Measurements from ENCODE around the gene TK1. TPM values are rescaled to one million over a fixed set of nuclear protein-coding genes. Genes with fewer than 3 reads are reported as not detected.

Gene TK1
- 23.9 TPM for total RNA-seq

GRCh38 chr17:78186692-78187595 is at the start of gene TK1, which contains the start of gene AFMID:
Gene TK1, minus strand, starts transcription at chr17:78187052. Its CDS starts 58 bp downstream, at chr17:78186994.
Gene AFMID, plus strand, starts transcription at chr17:78187362. Its CDS starts 9 bp downstream, at chr17:78187371.

GRCh38 chr17:78230996-78231935 is 44.4 kb upstream of the TK1 start, which contains the start of gene TMEM235:
Gene TMEM235, plus strand, starts transcription at chr17:78231631. Its CDS starts 393 bp downstream, at chr17:78232024.

GRCh38 chr17:78214016-78214705 is 27.3 kb upstream of the TK1 start, which contains the start of gene BIRC5:
Gene BIRC5, plus strand, starts transcription at chr17:78214253. Its CDS starts 64 bp downstream, at chr17:78214317.

GRCh38 chr17:78168242-78168902 is 18.5 kb downstream of the TK1 start, which contains the start of gene SYNGR2:
Gene SYNGR2, plus strand, starts transcription at chr17:78168581. Its CDS starts 36 bp downstream, at chr17:78168617.

GRCh38 chr17:78130437-78131101 is 56.3 kb downstream of the TK1 start, which contains the start of gene TMC8:
Gene TMC8, plus strand, starts transcription at chr17:78130771. Its CDS starts 818 bp downstream, at chr17:78131589.

GRCh38 chr17:78128551-78129350 is 58.1 kb downstream of the TK1 start, which contains the start of gene TMC6:
Gene TMC6, minus strand, starts transcription at chr17:78128755. Its CDS starts 1,923 bp downstream, at chr17:78126832.

Small RNA genes lying within 50 kb of the gene (small RNA-seq; reads per million reads assigned to genes)
- gene AC087645.1 (ENCODE audit: low replicate concordance), result not detected

Other genes starting within 250 kb of the TK1 start
- 25.2 TPM for gene TNRC6C, start 228.3 kb downstream of the TK1 start, total RNA-seq
- gene TMC6, start 58.3 kb downstream of the TK1 start, total RNA-seq, result 34.9 TPM
- 8.7 TPM for gene TMC8, start 56.3 kb downstream of the TK1 start, total RNA-seq
- gene C17orf99, start 40.7 kb downstream of the TK1 start, total RNA-seq, result 4.2 TPM
- gene SYNGR2, start 18.5 kb downstream of the TK1 start, total RNA-seq, result 53.0 TPM
- gene AFMID, start 310 bp upstream of the TK1 start, total RNA-seq, result 43.0 TPM
- gene BIRC5, start 27.2 kb upstream of the TK1 start, total RNA-seq, result 18.5 TPM
- not detected for gene TMEM235, start 44.6 kb upstream of the TK1 start, total RNA-seq
- gene SOCS3, start 173.0 kb upstream of the TK1 start, total RNA-seq, result 39.2 TPM
- 47.3 TPM for gene PGS1, start 191.6 kb upstream of the TK1 start, total RNA-seq

All from metanephros (tissue), 2 donors.